K562 (cell line): Measurements from ENCODE around the gene EFCAB8. TPM values are rescaled to one million over a fixed set of nuclear protein-coding genes. Genes with fewer than 3 reads are reported as not detected.

Source experiments
- ARID3A ChIP-seq: IDR thresholded peaks from 2 replicates; pipeline ENCODE4 v1.6.1; 2012; ENCODE audit warnings: low read depth, low read length, improper control_type of control experiment, borderline replicate concordance
- MGA ChIP-seq: fragments of 450-650 bp; IDR thresholded peaks from 2 replicates; pipeline ENCODE4 v1.6.1; 2016; ENCODE audit warnings: mild to moderate bottlenecking, moderate library complexity
- TCFL5 ChIP-seq: fragments of 250-450 bp; sonication (Bioruptor Pico); conservative IDR thresholded peaks from 2 replicates; pipeline ENCODE4 v1.6.1; 2021; ENCODE audit warnings: mild to moderate bottlenecking, moderate library complexity, matching md5 sums
- ZFP36 ChIP-seq: fragments of 150-350 bp; IDR thresholded peaks from 2 replicates; pipeline ENCODE4 v1.6.1; 2018; ENCODE audit warnings: low read length, low read depth; ENCODE audit not compliant: partially characterized antibody
- ZNF121 ChIP-seq: sonication (generic); formaldehyde crosslinking; conservative IDR thresholded peaks from 2 replicates; pipeline ENCODE4 v1.8.0; 2022; ENCODE audit warnings: missing genetic modification reagents
- ZNF449 ChIP-seq: fragments of 250-450 bp; sonication (Bioruptor Pico); IDR thresholded peaks from 2 replicates; pipeline ENCODE4 v1.8.0; 2022; ENCODE audit warnings: moderate library complexity, mild to moderate bottlenecking, inconsistent platforms
- polyA plus RNA-seq, 8 experiments: library from polyadenylated mRNA; depleted of rRNA in 4 of 8; stranded (reverse) in 5 of 8; unstranded in 3 of 8; fragments of >200 nt; fragmentation: Nextera tagmentation in 2 of 8; fragmentation: Illumina TruSeq in 1 of 8; extraction: Ambion mirVana in 2 of 8; extraction: Trizol in 1 of 8; gene quantifications; 2 replicates each; pipeline versions ENCODE4 v1.2.1 to v1.2.3, GENCODE V29; 2011 to 2014; ENCODE audit warnings: inconsistent platforms in 1 of 8, missing spikeins in 1 of 8
- total RNA-seq, 7 experiments: library from RNA; depleted of rRNA in 6 of 7; stranded (reverse); fragments of >200 nt in 6 of 7; fragmentation: Illumina TruSeq in 2 of 7; extraction: Trizol in 2 of 7; gene quantifications; 2 replicates each; pipeline versions ENCODE4 v1.2.1 to v1.2.3, GENCODE V29; 2011 to 2021; ENCODE audit warnings: low replicate concordance in 1 of 7

EFCAB8 gene
- total and polyA plus RNA-seq, 9 of the 15 experiments (the other 6 are each of a cell fraction or from before 2014, with no cell fraction given) = 0.03 to 0.18 (median 0.11) TPM; not detected in 6

GRCh38 chr20:32886652-32887051 is 27.9 kb downstream of the EFCAB8 start (continued):
- no peak for TF ChIP-seq MGA
- no peak for TF ChIP-seq ZFP36
- no peak for TF ChIP-seq ZNF121
- no peak for TF ChIP-seq ZNF449 (CRISPR knock-in tag)
- TF ChIP-seq TCFL5 (CRISPR knock-in tag) = no peak
- TF ChIP-seq ARID3A = no peak
